Measurements from ENCODE around the gene MBD6. TPM values are rescaled to one million over a fixed set of nuclear protein-coding genes. Genes with fewer than 3 reads are reported as not detected.
"Not testable (repeated sequence)": the region's sequence is repeated elsewhere in the genome, so short reads cannot be mapped to it uniquely, and the experiment has no call there.

Gene MBD6
- total and polyA plus RNA-seq, 2 of the 13 experiments (the other 11 are each of a cell fraction or from before 2014, with no cell fraction given), result 4.1 to 5.9 TPM

- FAIRE-seq (no peak), ATAC-seq (no peak), DNase-seq (ENCODE audit: low spot score) (no peak)
- Histone ChIP-seq H3K79me2 (ENCODE audit: insufficient read depth, low read length) (no peaks in the 10 kb centered on the region), H2AFZ (ENCODE audit: low read length) (no peak overlapping the region), H4K20me1 (ENCODE audit: insufficient read depth, low read length) (no peaks in the 10 kb centered on the region), H3K4me3 (replicated peaks in 1 of 3; ENCODE audit: insufficient read depth in 1 of 3, low read depth in 2 of 3, low read length in 3 of 3) (no peak overlapping the region), H3K4me2 (ENCODE audit: low read depth, low read length) (no peak overlapping the region), H3K27me3 (ENCODE audit: control insufficient read depth in 1 of 2, insufficient read depth in 2 of 2, low read length in 2 of 2) (no peaks in the 10 kb centered on the region), H3K9ac (ENCODE audit: insufficient read depth, low read depth, low read length) (no peak overlapping the region), H3K9me3 (ENCODE audit: low read length) (no peaks in the 10 kb centered on the region), H3K27ac (ENCODE audit: extremely low read length, insufficient read depth, low read length) (no peak overlapping the region), H3K4me1 (ENCODE audit: insufficient read depth, low read length) (peaks cover 9% of the 10 kb centered on the region), H3K36me3 (replicated peaks in 1 of 2; ENCODE audit: control insufficient read depth in 1 of 2, insufficient read depth in 2 of 2, low read length in 2 of 2) (no peaks in the 10 kb centered on the region; a peak in 1 of 5 replicates)
- ChIA-PET CTCF (ENCODE audit: low intra/inter-chr PET ratio, low total read pairs) (no interaction called here), POLR2A (no interaction called here)
- intact Hi-C loops (cut with micrococcal nuclease; ENCODE audit: unreplicated experiment), result no loop called here
- in situ Hi-C loops (cut with HindIII; ENCODE audit: extremely low pct_ligation_motif_present, low pct_unique_long_range_greater_than_20kb), result no loop called here
- whole genome bisulfite sequencing (ENCODE audit: low lambda C conversion rate), result 86% methylated on average over 18 of the region's 18 CpGs
- no peak for TF ChIP-seq NFIB (CRISPR knock-in tag; IDR thresholded peaks at IDR 0.05; ENCODE audit: borderline replicate concordance)
- TF ChIP-seq AGO2 (optimal IDR thresholded peaks at IDR 0.05; ENCODE audit: low read depth, low read length), result no peak
- TF ChIP-seq GTF3A (CRISPR knock-in tag; conservative IDR thresholded peaks at IDR 0.05), result no peak
- TF ChIP-seq ZNF569 (CRISPR knock-in tag; IDR thresholded peaks at IDR 0.05; ENCODE audit: borderline replicate concordance), result no peak
- TF ChIP-seq, protein P1, sequence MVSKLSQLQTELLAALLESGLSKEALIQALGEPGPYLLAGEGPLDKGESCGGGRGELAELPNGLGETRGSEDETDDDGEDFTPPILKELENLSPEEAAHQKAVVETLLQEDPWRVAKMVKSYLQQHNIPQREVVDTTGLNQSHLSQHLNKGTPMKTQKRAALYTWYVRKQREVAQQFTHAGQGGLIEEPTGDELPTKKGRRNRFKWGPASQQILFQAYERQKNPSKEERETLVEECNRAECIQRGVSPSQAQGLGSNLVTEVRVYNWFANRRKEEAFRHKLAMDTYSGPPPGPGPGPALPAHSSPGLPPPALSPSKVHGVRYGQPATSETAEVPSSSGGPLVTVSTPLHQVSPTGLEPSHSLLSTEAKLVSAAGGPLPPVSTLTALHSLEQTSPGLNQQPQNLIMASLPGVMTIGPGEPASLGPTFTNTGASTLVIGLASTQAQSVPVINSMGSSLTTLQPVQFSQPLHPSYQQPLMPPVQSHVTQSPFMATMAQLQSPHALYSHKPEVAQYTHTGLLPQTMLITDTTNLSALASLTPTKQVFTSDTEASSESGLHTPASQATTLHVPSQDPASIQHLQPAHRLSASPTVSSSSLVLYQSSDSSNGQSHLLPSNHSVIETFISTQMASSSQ (IDR thresholded peaks at IDR 0.05; ENCODE audit: low read depth), result no peak
- TF ChIP-seq, protein P1 (CRISPR knock-in tag; IDR thresholded peaks at IDR 0.05; ENCODE audit: borderline replicate concordance), result no peak
- no peak for TF ChIP-seq MIER3 (CRISPR knock-in tag; IDR thresholded peaks at IDR 0.05; ENCODE audit: borderline replicate concordance)
- no peak for TF ChIP-seq SCMH1 (CRISPR knock-in tag; IDR thresholded peaks at IDR 0.05; ENCODE audit: borderline replicate concordance)
- TF ChIP-seq, protein P2, sequence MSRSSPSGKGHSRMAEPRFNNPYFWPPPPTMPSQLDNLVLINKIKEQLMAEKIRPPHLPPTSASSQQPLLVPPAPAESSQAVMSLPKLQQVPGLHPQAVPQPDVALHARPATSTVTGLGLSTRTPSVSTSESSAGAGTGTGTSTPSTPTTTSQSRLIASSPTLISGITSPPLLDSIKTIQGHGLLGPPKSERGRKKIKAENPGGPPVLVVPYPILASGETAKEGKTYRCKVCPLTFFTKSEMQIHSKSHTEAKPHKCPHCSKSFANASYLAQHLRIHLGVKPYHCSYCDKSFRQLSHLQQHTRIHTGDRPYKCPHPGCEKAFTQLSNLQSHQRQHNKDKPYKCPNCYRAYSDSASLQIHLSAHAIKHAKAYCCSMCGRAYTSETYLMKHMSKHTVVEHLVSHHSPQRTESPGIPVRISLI (CRISPR knock-in tag; IDR thresholded peaks at IDR 0.05; ENCODE audit: borderline replicate concordance), result no peak
- no peak for TF ChIP-seq CENPX (CRISPR knock-in tag; IDR thresholded peaks at IDR 0.05)
- TF ChIP-seq TBX2 (CRISPR knock-in tag; IDR thresholded peaks at IDR 0.05; ENCODE audit: borderline replicate concordance), result no peak
- TF ChIP-seq ZSCAN12 (CRISPR knock-in tag; IDR thresholded peaks at IDR 0.05), result no peak
- no peak for TF ChIP-seq SNAPC2 (CRISPR knock-in tag; IDR thresholded peaks at IDR 0.05)
- TF ChIP-seq ZNF678 (CRISPR knock-in tag; IDR thresholded peaks at IDR 0.05), result no peak
- BruUV-seq (replicated peaks), result no TSS peak
These were observed 47.2 kb downstream of the MBD6 start for GRCh38 chr12:57569858-57570257.

- H3K36me3 ChIP-seq (replicated peaks in 1 of 2; ENCODE audit: control insufficient read depth in 1 of 2, insufficient read depth in 2 of 2, low read length in 2 of 2); in situ Hi-C loops (cut with HindIII; ENCODE audit: extremely low pct_ligation_motif_present, low pct_unique_long_range_greater_than_20kb); intact Hi-C loops (cut with micrococcal nuclease; ENCODE audit: unreplicated experiment); H3K4me2 ChIP-seq (ENCODE audit: low read depth, low read length); H3K4me3 ChIP-seq (replicated peaks in 1 of 3; ENCODE audit: insufficient read depth in 1 of 3, low read depth in 2 of 3, low read length in 3 of 3); CTCF ChIA-PET (ENCODE audit: low intra/inter-chr PET ratio, low total read pairs); H3K79me2 ChIP-seq (ENCODE audit: insufficient read depth, low read length); FAIRE-seq; H3K9me3 ChIP-seq (ENCODE audit: low read length); H2AFZ ChIP-seq (ENCODE audit: low read length); H3K27me3 ChIP-seq (ENCODE audit: control insufficient read depth in 1 of 2, insufficient read depth in 2 of 2, low read length in 2 of 2); BruUV-seq (replicated peaks); H3K27ac ChIP-seq (ENCODE audit: extremely low read length, insufficient read depth, low read length); ATAC-seq; DNase-seq (ENCODE audit: low spot score); H3K9ac ChIP-seq (ENCODE audit: insufficient read depth, low read depth, low read length); H4K20me1 ChIP-seq (ENCODE audit: insufficient read depth, low read length): not testable (repeated sequence)
- H3K4me1 ChIP-seq (ENCODE audit: insufficient read depth, low read length), result peaks cover 15% of the 10 kb centered on the region
- POLR2A ChIA-PET, result interaction anchor here (1.4 kb wide), 1 partner anchor 23 kb away, joined by 3 read pairs; the partner anchor contains the start of gene DCTN2
- 95% methylated on average over 13 of the region's 13 CpGs for WGBS (ENCODE audit: low lambda C conversion rate)
These were observed 47.8 kb downstream of the MBD6 start for GRCh38 chr12:57570438-57570837.

Measured in HepG2 (cell line).